Mammary epithelial cell (primary cell): ENCODE results near the gene PADI2.

Experiments used
- CTCF ChIP-seq, 2 donors: IDR thresholded peaks in 1 of 2; conservative IDR thresholded peaks in 1 of 2; 2 replicates each; pipeline ENCODE4 v1.5.1; 2011 to 2012; ENCODE audit warnings: inconsistent platforms in 2 of 2, low read length in 2 of 2, mild to moderate bottlenecking in 2 of 2, control low read depth in 1 of 2, low read depth in 1 of 2; ENCODE audit not compliant: insufficient read depth in 1 of 2; ENCODE audit errors: extremely low read depth in 1 of 2
- EZH2 ChIP-seq: IDR thresholded peaks from 2 replicates; pipeline ENCODE4 v1.6.1; 2012; ENCODE audit warnings: low read length, inconsistent platforms, borderline replicate concordance

- no peak for TF ChIP-seq EZH2
- TF ChIP-seq CTCF (conservative IDR thresholded peaks at IDR 0.05 in 1 of 2, IDR thresholded peaks at IDR 0.05 in 1 of 2; ENCODE audit: extremely low read depth in 1 of 2, insufficient read depth in 1 of 2, low read depth in 1 of 2, low read length in 2 of 2) = no peak
Measured at GRCh38 chr1:17081439-17081838, 37.8 kb downstream of the PADI2 start.
